ENCODE data around the gene SOX8.

SOX8 gene

GRCh38 chr16:990516-991291 lies 9.1 kb downstream of the SOX8 start:
- no peaks in the 10 kb centered on the region for H4K20me1 ChIP-seq (ENCODE audit: insufficient read depth, low read length)
- H3K36me3 ChIP-seq (ENCODE audit: insufficient read depth, low read length): no peaks in the 10 kb centered on the region
- no peak overlapping the region for H2AFZ ChIP-seq (ENCODE audit: low read length)
- no peaks in the 10 kb centered on the region for H3K9me3 ChIP-seq (ENCODE audit: low read length)
- H3K4me2 ChIP-seq (ENCODE audit: low read length): no peak overlapping the region
- no peaks in the 10 kb centered on the region; the same call in 1 of the 2 replicates for H3K27me3 ChIP-seq (ENCODE audit: insufficient read depth, low read length)
- no peaks in the 10 kb centered on the region for H3K79me2 ChIP-seq (ENCODE audit: insufficient read depth, low read length)
- TF ChIP-seq EZH2 (IDR thresholded peaks at IDR 0.05; ENCODE audit: borderline replicate concordance, low read length) (no peak), CTCF (IDR thresholded peaks at IDR 0.05; ENCODE audit: low read length) (no peak)
- no peaks in the 10 kb centered on the region for H3F3A ChIP-seq (ENCODE audit: insufficient read depth, low read length)
- no peaks in the 10 kb centered on the region for H3K9me2 ChIP-seq (ENCODE audit: low read depth, low read length)
- H3K4me1 ChIP-seq (ENCODE audit: insufficient read depth, low read length, severe bottlenecking): no peaks in the 10 kb centered on the region
- no peak overlapping the region for H3K9ac ChIP-seq (ENCODE audit: low read length)
- no peak overlapping the region for H3K27ac ChIP-seq (ENCODE audit: low read depth, low read length, poor library complexity, severe bottlenecking)
- H3K4me3 ChIP-seq (ENCODE audit: low read depth, low read length, poor library complexity, severe bottlenecking): no peak overlapping the region

GRCh38 chr16:991345-991744 lies 9.8 kb downstream of the SOX8 start:
- Histone ChIP-seq H3K4me2 (ENCODE audit: low read length) (no peak overlapping the region), H3K27ac (ENCODE audit: low read depth, low read length, poor library complexity, severe bottlenecking) (no peak overlapping the region), H2AFZ (ENCODE audit: low read length) (no peak overlapping the region), H3K9me2 (ENCODE audit: low read depth, low read length) (no peaks in the 10 kb centered on the region), H4K20me1 (ENCODE audit: insufficient read depth, low read length) (no peaks in the 10 kb centered on the region), H3K36me3 (ENCODE audit: insufficient read depth, low read length) (no peaks in the 10 kb centered on the region), H3K4me3 (ENCODE audit: low read depth, low read length, poor library complexity, severe bottlenecking) (no peak overlapping the region), H3K9ac (ENCODE audit: low read length) (no peak overlapping the region), H3K79me2 (ENCODE audit: insufficient read depth, low read length) (no peaks in the 10 kb centered on the region), H3K9me3 (ENCODE audit: low read length) (no peaks in the 10 kb centered on the region), H3K27me3 (ENCODE audit: insufficient read depth, low read length) (no peaks in the 10 kb centered on the region; the same call in 1 of the 2 replicates), H3F3A (ENCODE audit: insufficient read depth, low read length) (no peaks in the 10 kb centered on the region), H3K4me1 (ENCODE audit: insufficient read depth, low read length, severe bottlenecking) (no peaks in the 10 kb centered on the region)
- no peak for TF ChIP-seq CTCF (IDR thresholded peaks at IDR 0.05; ENCODE audit: low read length)
- TF ChIP-seq EZH2 (IDR thresholded peaks at IDR 0.05; ENCODE audit: borderline replicate concordance, low read length): no peak

GRCh38 chr16:991773-992172 lies 10.2 kb downstream of the SOX8 start:
- Histone ChIP-seq H3K36me3 (ENCODE audit: insufficient read depth, low read length) (no peaks in the 10 kb centered on the region), H2AFZ (ENCODE audit: low read length) (no peak overlapping the region), H3F3A (ENCODE audit: insufficient read depth, low read length) (no peaks in the 10 kb centered on the region), H3K9me3 (ENCODE audit: low read length) (no peaks in the 10 kb centered on the region), H3K79me2 (ENCODE audit: insufficient read depth, low read length) (no peaks in the 10 kb centered on the region), H3K9me2 (ENCODE audit: low read depth, low read length) (no peaks in the 10 kb centered on the region), H3K4me2 (ENCODE audit: low read length) (no peak overlapping the region), H3K4me3 (ENCODE audit: low read depth, low read length, poor library complexity, severe bottlenecking) (no peak overlapping the region), H3K27ac (ENCODE audit: low read depth, low read length, poor library complexity, severe bottlenecking) (no peak overlapping the region), H4K20me1 (ENCODE audit: insufficient read depth, low read length) (no peaks in the 10 kb centered on the region), H3K4me1 (ENCODE audit: insufficient read depth, low read length, severe bottlenecking) (no peaks in the 10 kb centered on the region), H3K27me3 (ENCODE audit: insufficient read depth, low read length) (no peaks in the 10 kb centered on the region; the same call in 1 of the 2 replicates), H3K9ac (ENCODE audit: low read length) (no peak overlapping the region)
- TF ChIP-seq EZH2 (IDR thresholded peaks at IDR 0.05; ENCODE audit: borderline replicate concordance, low read length) (no peak), CTCF (IDR thresholded peaks at IDR 0.05; ENCODE audit: low read length) (no peak)
